K562 (cell line): ENCODE data around the gene ANO9. TPM values are rescaled to one million over a fixed set of nuclear protein-coding genes. Genes with fewer than 3 reads are reported as not detected.
A peak's percentile ranks its signal among the peaks of the same experiment; 100 is the strongest.

ENCODE experiments used
- ARID1B ChIP-seq: fragments of 450-650 bp; IDR thresholded peaks from 2 replicates; pipeline ENCODE4 v1.6.1; 2016; ENCODE audit warnings: antibody characterized with exemption, mild to moderate bottlenecking, inconsistent platforms
- C11orf30 ChIP-seq: fragments of 450-650 bp; IDR thresholded peaks from 2 replicates; pipeline ENCODE4 v1.6.1; 2016; ENCODE audit warnings: low read depth, mild to moderate bottlenecking
- CTBP1 ChIP-seq: fragments of 450-650 bp; IDR thresholded peaks from 2 replicates; pipeline ENCODE4 v1.6.1; 2016; ENCODE audit warnings: borderline replicate concordance
- FIP1L1 ChIP-seq: fragments of 200-400 bp; formaldehyde crosslinking; IDR thresholded peaks from 2 replicates; pipeline ENCODE4 v1.6.1; 2018; ENCODE audit warnings: mild to moderate bottlenecking, low read depth, low read length; ENCODE audit not compliant: poor library complexity, severe bottlenecking
- HDAC1 ChIP-seq, 2 experiments: fragments of 450-650 bp; IDR thresholded peaks; 2 replicates each; pipeline ENCODE4 v1.6.1; 2016 to 2017; ENCODE audit warnings: inconsistent platforms in 1 of 2, mild to moderate bottlenecking in 1 of 2, moderate library complexity in 1 of 2
- JUN ChIP-seq, 2 experiments: sonication (generic) in 1 of 2; formaldehyde crosslinking in 1 of 2; IDR thresholded peaks; 2 replicates each; pipeline versions ENCODE4 v1.6.1 to v1.8.0; 2012 to 2022; ENCODE audit warnings: borderline replicate concordance in 2 of 2, mild to moderate bottlenecking in 2 of 2, improper control_type of control experiment in 1 of 2, low read depth in 1 of 2, low read length in 1 of 2, missing genetic modification reagents in 1 of 2
- MAZ ChIP-seq, 2 experiments: fragments of 450-650 bp in 1 of 2; sonication (generic) in 1 of 2; formaldehyde crosslinking; IDR thresholded peaks in 1 of 2; conservative IDR thresholded peaks in 1 of 2; 2 replicates each; pipeline versions ENCODE4 v1.4.0 to v1.5.0; 2020; ENCODE audit warnings: mild to moderate bottlenecking in 1 of 2, missing genetic modification reagents in 1 of 2
- MYC ChIP-seq, 2 experiments: fragments of 250-450 bp in 1 of 2; sonication (Bioruptor Pico) in 1 of 2; IDR thresholded peaks; 2 replicates each; pipeline versions ENCODE4 v1.5.1 to v1.6.1; 2012 to 2021; ENCODE audit warnings: low read depth in 2 of 2, borderline replicate concordance in 1 of 2, improper control_type of control experiment in 1 of 2, low read length in 1 of 2, mild to moderate bottlenecking in 1 of 2, moderate library complexity in 1 of 2
- NR2C2 ChIP-seq, 2 experiments: fragments of 200-800 bp in 1 of 2; sonication (Bioruptor generic) in 1 of 2; sonication (generic) in 1 of 2; formaldehyde crosslinking in 1 of 2; IDR thresholded peaks; 2 replicates each; pipeline versions ENCODE4 v1.6.1 to v1.8.0; 2016 to 2022; ENCODE audit warnings: mild to moderate bottlenecking in 1 of 2, missing compliant biosample characterization in 1 of 2, missing genetic modification characterization in 1 of 2, missing genetic modification reagents in 1 of 2
- SMARCA5 ChIP-seq: fragments of 450-650 bp; IDR thresholded peaks from 2 replicates; pipeline ENCODE4 v1.6.1; 2016
- ZBED1 ChIP-seq: IDR thresholded peaks from 2 replicates; pipeline ENCODE4 v1.6.1; 2014
- ZBTB17 ChIP-seq: fragments of 450-650 bp; formaldehyde crosslinking; IDR thresholded peaks from 2 replicates; pipeline ENCODE4 v1.4.0; 2020; ENCODE audit warnings: mild to moderate bottlenecking
- ZNF766 ChIP-seq: fragments of 200-800 bp; sonication (Bioruptor generic); conservative IDR thresholded peaks from 2 replicates; pipeline ENCODE4 v1.6.1; 2016; ENCODE audit warnings: missing genetic modification characterization, missing compliant biosample characterization
- polyA plus RNA-seq, 8 experiments: library from polyadenylated mRNA; depleted of rRNA in 4 of 8; stranded (reverse) in 5 of 8; unstranded in 3 of 8; fragments of >200 nt; fragmentation: Nextera tagmentation in 2 of 8; fragmentation: Illumina TruSeq in 1 of 8; extraction: Ambion mirVana in 2 of 8; extraction: Trizol in 1 of 8; gene quantifications; 2 replicates each; pipeline versions ENCODE4 v1.2.1 to v1.2.3, GENCODE V29; 2011 to 2014; ENCODE audit warnings: inconsistent platforms in 1 of 8, missing spikeins in 1 of 8
- total RNA-seq, 7 experiments: library from RNA; depleted of rRNA in 6 of 7; stranded (reverse); fragments of >200 nt in 6 of 7; fragmentation: Illumina TruSeq in 2 of 7; extraction: Trizol in 2 of 7; gene quantifications; 2 replicates each; pipeline versions ENCODE4 v1.2.1 to v1.2.3, GENCODE V29; 2011 to 2021; ENCODE audit warnings: low replicate concordance in 1 of 7
- TF ChIP-seq, protein P1 (sequence below): fragments of 200-800 bp; sonication (Bioruptor generic); IDR thresholded peaks from 2 replicates; pipeline ENCODE4 v1.6.1; 2017; ENCODE audit warnings: missing genetic modification characterization, missing compliant biosample characterization
- TF ChIP-seq, protein P2 (sequence below): fragments of 450-650 bp; IDR thresholded peaks from 2 replicates; pipeline ENCODE4 v1.6.1; 2014; ENCODE audit warnings: low read depth, mild to moderate bottlenecking, moderate library complexity, borderline replicate concordance
- TF ChIP-seq, protein P3 (sequence below): sonication (generic); formaldehyde crosslinking; IDR thresholded peaks from 2 replicates; pipeline ENCODE4 v1.8.0; 2022; ENCODE audit warnings: mild to moderate bottlenecking, missing genetic modification reagents
- TF ChIP-seq, protein P4 (sequence below): fragments of 450-650 bp; IDR thresholded peaks from 2 replicates; pipeline ENCODE4 v1.6.1; 2016

ANO9 gene
- total and polyA plus RNA-seq, 9 of the 15 experiments (the other 6 are each of a cell fraction or from before 2014, with no cell fraction given), result 0.20 to 14.5 (median 4.5) TPM

DNA sequence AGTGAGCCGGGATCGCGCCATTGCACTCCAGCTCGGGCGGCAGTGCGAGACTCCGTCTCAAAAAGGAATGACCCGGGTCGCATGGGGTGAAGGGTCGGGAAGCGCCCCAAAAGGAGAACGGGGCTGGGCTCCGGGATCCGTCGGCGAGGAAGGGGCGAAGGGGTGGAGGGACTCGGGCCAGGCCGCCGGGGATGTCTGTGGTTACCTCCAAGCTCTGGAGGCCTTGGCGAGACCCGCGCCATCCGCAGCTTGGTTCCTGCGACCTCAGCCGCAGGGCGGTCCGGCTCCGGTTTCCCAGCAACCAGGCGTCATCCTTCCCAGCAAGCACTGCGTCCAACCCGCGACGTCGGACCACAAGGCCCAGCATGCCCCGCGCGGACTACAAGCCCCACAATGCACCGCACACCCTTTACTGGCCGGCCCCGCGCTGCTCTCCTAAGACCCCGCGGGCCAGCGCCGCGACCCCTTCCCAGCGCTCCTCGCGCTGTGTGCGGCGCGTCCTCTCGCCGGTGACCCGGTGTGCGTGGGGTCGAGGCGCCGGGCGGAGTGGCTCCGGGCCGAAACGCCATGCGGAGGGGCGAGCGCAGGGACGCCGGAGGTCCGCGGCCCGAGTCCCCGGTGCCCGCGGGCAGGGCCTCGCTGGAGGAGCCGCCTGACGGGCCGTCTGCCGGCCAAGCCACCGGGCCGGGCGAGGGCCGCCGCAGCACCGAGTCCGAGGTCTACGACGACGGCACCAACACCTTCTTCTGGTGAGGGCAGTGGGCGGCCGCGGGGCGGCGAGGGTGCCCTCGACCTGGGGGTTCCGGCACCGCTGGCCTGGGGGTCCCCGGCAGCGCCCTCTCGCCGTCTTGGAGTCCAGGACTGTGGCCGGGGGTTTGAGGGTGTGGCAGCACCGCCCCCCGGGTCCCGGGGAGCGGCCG lies 8.3 kb upstream of the ANO9 start, which contains the start of gene PTDSS2 (continued):
- peak; percentile 77 for TF ChIP-seq CTBP1
- TF ChIP-seq, protein P1, sequence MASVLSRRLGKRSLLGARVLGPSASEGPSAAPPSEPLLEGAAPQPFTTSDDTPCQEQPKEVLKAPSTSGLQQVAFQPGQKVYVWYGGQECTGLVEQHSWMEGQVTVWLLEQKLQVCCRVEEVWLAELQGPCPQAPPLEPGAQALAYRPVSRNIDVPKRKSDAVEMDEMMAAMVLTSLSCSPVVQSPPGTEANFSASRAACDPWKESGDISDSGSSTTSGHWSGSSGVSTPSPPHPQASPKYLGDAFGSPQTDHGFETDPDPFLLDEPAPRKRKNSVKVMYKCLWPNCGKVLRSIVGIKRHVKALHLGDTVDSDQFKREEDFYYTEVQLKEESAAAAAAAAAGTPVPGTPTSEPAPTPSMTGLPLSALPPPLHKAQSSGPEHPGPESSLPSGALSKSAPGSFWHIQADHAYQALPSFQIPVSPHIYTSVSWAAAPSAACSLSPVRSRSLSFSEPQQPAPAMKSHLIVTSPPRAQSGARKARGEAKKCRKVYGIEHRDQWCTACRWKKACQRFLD, result peak; percentile 80
- TF ChIP-seq HDAC1 (IDR thresholded peaks at IDR 0.05), result peak in 1 of 2 experiments; percentile 55; a peak in 2 of 4 replicates
- TF ChIP-seq MYC (IDR thresholded peaks at IDR 0.05; ENCODE audit: low read depth, low read length), result peak; percentile 78
- TF ChIP-seq MYC (CRISPR knock-in tag; IDR thresholded peaks at IDR 0.05; ENCODE audit: borderline replicate concordance, low read depth), result no peak
- peak in 1 of 2 experiments; percentile 67; a peak in 1 of 4 replicates for TF ChIP-seq MAZ (CRISPR knock-in tag; conservative IDR thresholded peaks at IDR 0.05 in 1 of 2, IDR thresholded peaks at IDR 0.05 in 1 of 2)
- no peak for TF ChIP-seq SMARCA5
- TF ChIP-seq, protein P2, sequence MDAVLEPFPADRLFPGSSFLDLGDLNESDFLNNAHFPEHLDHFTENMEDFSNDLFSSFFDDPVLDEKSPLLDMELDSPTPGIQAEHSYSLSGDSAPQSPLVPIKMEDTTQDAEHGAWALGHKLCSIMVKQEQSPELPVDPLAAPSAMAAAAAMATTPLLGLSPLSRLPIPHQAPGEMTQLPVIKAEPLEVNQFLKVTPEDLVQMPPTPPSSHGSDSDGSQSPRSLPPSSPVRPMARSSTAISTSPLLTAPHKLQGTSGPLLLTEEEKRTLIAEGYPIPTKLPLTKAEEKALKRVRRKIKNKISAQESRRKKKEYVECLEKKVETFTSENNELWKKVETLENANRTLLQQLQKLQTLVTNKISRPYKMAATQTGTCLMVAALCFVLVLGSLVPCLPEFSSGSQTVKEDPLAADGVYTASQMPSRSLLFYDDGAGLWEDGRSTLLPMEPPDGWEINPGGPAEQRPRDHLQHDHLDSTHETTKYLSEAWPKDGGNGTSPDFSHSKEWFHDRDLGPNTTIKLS, result peak; percentile 91
- peak; percentile 85 for TF ChIP-seq NR2C2 (CRISPR knock-in tag; IDR thresholded peaks at IDR 0.05)
- peak; percentile 95 for TF ChIP-seq NR2C2 (tag; IDR thresholded peaks at IDR 0.05)
- TF ChIP-seq FIP1L1, result peak; percentile 72
- no peak for TF ChIP-seq ZBED1
- TF ChIP-seq, protein P3, sequence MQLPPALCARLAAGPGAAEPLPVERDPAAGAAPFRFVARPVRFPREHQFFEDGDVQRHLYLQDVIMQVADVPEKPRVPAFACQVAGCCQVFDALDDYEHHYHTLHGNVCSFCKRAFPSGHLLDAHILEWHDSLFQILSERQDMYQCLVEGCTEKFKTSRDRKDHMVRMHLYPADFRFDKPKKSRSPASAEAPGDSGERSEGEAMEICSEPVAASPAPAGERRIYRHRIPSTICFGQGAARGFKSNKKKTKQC (CRISPR knock-in tag), result peak; percentile 57; the same call in 1 of the 2 replicates
- peak; percentile 90 for TF ChIP-seq ZNF766
- peak; percentile 23; the same call in 1 of the 2 replicates for TF ChIP-seq ZBTB17
- TF ChIP-seq, protein P4, sequence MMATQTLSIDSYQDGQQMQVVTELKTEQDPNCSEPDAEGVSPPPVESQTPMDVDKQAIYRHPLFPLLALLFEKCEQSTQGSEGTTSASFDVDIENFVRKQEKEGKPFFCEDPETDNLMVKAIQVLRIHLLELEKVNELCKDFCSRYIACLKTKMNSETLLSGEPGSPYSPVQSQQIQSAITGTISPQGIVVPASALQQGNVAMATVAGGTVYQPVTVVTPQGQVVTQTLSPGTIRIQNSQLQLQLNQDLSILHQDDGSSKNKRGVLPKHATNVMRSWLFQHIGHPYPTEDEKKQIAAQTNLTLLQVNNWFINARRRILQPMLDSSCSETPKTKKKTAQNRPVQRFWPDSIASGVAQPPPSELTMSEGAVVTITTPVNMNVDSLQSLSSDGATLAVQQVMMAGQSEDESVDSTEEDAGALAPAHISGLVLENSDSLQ, result no peak
- peak; percentile 62; the same call in 1 of the 2 replicates for TF ChIP-seq JUN (IDR thresholded peaks at IDR 0.05; ENCODE audit: borderline replicate concordance, low read depth, low read length)
- no peak for TF ChIP-seq JUN (CRISPR knock-in tag; IDR thresholded peaks at IDR 0.05; ENCODE audit: borderline replicate concordance)
- 0 out of 2 replicates have a peak, but pooled peaks have one; percentile 29 for TF ChIP-seq ARID1B
- peak; percentile 9; the same call in 1 of the 2 replicates for TF ChIP-seq C11orf30
